ENCODE measurements around the gene TNNC2. TPM values are rescaled to one million over a fixed set of nuclear protein-coding genes. Genes with fewer than 3 reads are reported as not detected.

The TNNC2 gene
- total and polyA plus RNA-seq, 2 of the 8 experiments (the other 6 are each of a cell fraction or from before 2014, with no cell fraction given): 5.7 to 7.6 TPM

- Histone ChIP-seq H4K20me1 (replicated peaks in 1 of 2; ENCODE audit: control insufficient read depth in 1 of 2, insufficient read depth in 2 of 2, low read length in 2 of 2) (no peaks in the 10 kb centered on the region), H3K79me2 (ENCODE audit: control insufficient read depth in 1 of 2, insufficient read depth in 2 of 2, low read length in 2 of 2) (no peaks in the 10 kb centered on the region), H4K91ac (replicated peaks; ENCODE audit: insufficient read length, low read length) (no peak overlapping the region), H4K8ac (ENCODE audit: extremely low read depth, insufficient read depth, low read length) (no peak overlapping the region), H3K23me2 (ENCODE audit: low read depth, low read length) (no peaks in the 10 kb centered on the region; the same call in 1 of the 2 replicates), H2BK15ac (ENCODE audit: low read length) (no peak overlapping the region), H3K4me3 (ENCODE audit: extremely low read depth in 1 of 4, insufficient read depth in 2 of 4, low read depth in 3 of 4, low read length in 4 of 4) (no peak overlapping the region), H2BK120ac (replicated peaks; ENCODE audit: low read depth, low read length) (no peak overlapping the region), H3K4me2 (ENCODE audit: insufficient read depth in 1 of 2, low read depth in 2 of 2, low read length in 2 of 2) (no peak overlapping the region), H2BK20ac (ENCODE audit: low read length) (no peak overlapping the region), H2BK12ac (ENCODE audit: low read depth, low read length) (no peak overlapping the region), H3K4ac (replicated peaks; ENCODE audit: insufficient read length, low read depth, low read length) (peak overlapping the region; percentile 39), H3K14ac (ENCODE audit: insufficient read length) (no peak overlapping the region), H3K23ac (ENCODE audit: insufficient read length) (no peak overlapping the region), H3K9ac (replicated peaks in 1 of 4; ENCODE audit: extremely low read depth in 1 of 4, low read depth in 3 of 4, low read length in 3 of 4) (no peak overlapping the region), H2AK5ac (ENCODE audit: low read depth, low read length) (no peak overlapping the region), H3K79me1 (ENCODE audit: low read depth, low read length) (no peaks in the 10 kb centered on the region), H3K27me3 (replicated peaks in 1 of 4; ENCODE audit: control insufficient read depth in 3 of 4, extremely low read depth in 1 of 4, insufficient read depth in 3 of 4, low read length in 3 of 4) (no peaks in the 10 kb centered on the region), H3K36me3 (ENCODE audit: control insufficient read depth in 2 of 4, insufficient read depth in 4 of 4, low read length in 3 of 4) (no peaks in the 10 kb centered on the region), H3K56ac (replicated peaks; ENCODE audit: insufficient read length, low read depth, low read length) (no peak overlapping the region), H2AFZ (ENCODE audit: low read length) (no peak overlapping the region), H3K9me3 (ENCODE audit: insufficient read depth in 2 of 2, low read depth in 1 of 2, low read length in 1 of 2) (no peaks in the 10 kb centered on the region), H3K4me1 (replicated peaks in 1 of 4; ENCODE audit: control insufficient read depth in 3 of 4, insufficient read depth in 4 of 4, low read length in 3 of 4) (no peaks in the 10 kb centered on the region), H3K27ac (ENCODE audit: low read depth, low read length) (no peak overlapping the region), H4K5ac (ENCODE audit: insufficient read length, low read depth, low read length) (no peak overlapping the region), H2BK5ac (ENCODE audit: low read depth, low read length) (no peak overlapping the region; the same call in 1 of the 2 replicates), H3K18ac (ENCODE audit: extremely low read depth, low read length) (no peak overlapping the region)
- no peak for DNase-seq (ENCODE audit: low read depth in 1 of 2, low spot score in 2 of 2)
- ChIA-PET CTCF (ENCODE audit: partially characterized antibody) (interaction anchor here (1.4 to 3.1 kb wide), 4 partner anchors 15 to 240 kb away, joined by 3 to 11 read pairs (median 4); partner anchors contain the start of genes DNTTIP1, WFDC3 and WFDC6), POLR2A (ENCODE audit: partially characterized antibody) (interaction anchor here (0.6 to 1.6 kb wide), 2 partner anchors 15 to 413 kb away, joined by 3 read pairs; partner anchors contain the start of genes DNTTIP1 and WFDC3)
- no peak for FAIRE-seq
- 90% methylated on average over 7 of the region's 7 CpGs; no CpG with 5 or more reads in 1 of the 2 experiments for WGBS, 2 experiments (ENCODE audit: extremely low coverage in 1 of 2, insufficient coverage in 1 of 2, insufficient read length in 1 of 2, insufficient replicate concordance in 2 of 2, low coverage in 1 of 2, low lambda C conversion rate in 2 of 2, missing lambda C conversion rate in 1 of 2)
- TF ChIP-seq JUND (IDR thresholded peaks at IDR 0.05; ENCODE audit: low read length) (no peak), ASH2L (IDR thresholded peaks at IDR 0.05; ENCODE audit: low read length) (no peak), SIRT6 (IDR thresholded peaks at IDR 0.05; ENCODE audit: low read length) (no peak), CTCF (IDR thresholded peaks at IDR 0.05; ENCODE audit: control extremely low read depth in 1 of 3, insufficient read depth in 1 of 3, low read depth in 1 of 3, low read length in 3 of 3) (no peak), SUZ12 (IDR thresholded peaks at IDR 0.05; ENCODE audit: low read length) (no peak), CHD2 (IDR thresholded peaks at IDR 0.05; ENCODE audit: low read length) (no peak), CHD1 (IDR thresholded peaks at IDR 0.05; ENCODE audit: low read depth, low read length) (no peak), E2F6 (IDR thresholded peaks at IDR 0.05) (no peak), HDAC2 (IDR thresholded peaks at IDR 0.05; ENCODE audit: borderline replicate concordance in 1 of 2, low read depth in 2 of 2, low read length in 2 of 2) (no peak), NANOG (IDR thresholded peaks at IDR 0.05; ENCODE audit: insufficient read depth, low read depth, low read length, poor library complexity, severe bottlenecking) (no peak), MAFK (IDR thresholded peaks at IDR 0.05; ENCODE audit: low read depth, low read length) (no peak)
These were observed 50.2 kb downstream of the TNNC2 start for GRCh38 chr20:45776931-45777330.

All from H1 (cell line).